GM19099 (cell line): ENCODE measurements around the gene THG1L.

Experiments used
- POLR2A ChIP-seq: IDR thresholded peaks from 3 replicates; pipeline ENCODE4 v1.6.1; 2011; ENCODE audit warnings: low read depth; ENCODE audit not compliant: insufficient read length; ENCODE audit errors: extremely low read depth

THG1L gene

DNA sequence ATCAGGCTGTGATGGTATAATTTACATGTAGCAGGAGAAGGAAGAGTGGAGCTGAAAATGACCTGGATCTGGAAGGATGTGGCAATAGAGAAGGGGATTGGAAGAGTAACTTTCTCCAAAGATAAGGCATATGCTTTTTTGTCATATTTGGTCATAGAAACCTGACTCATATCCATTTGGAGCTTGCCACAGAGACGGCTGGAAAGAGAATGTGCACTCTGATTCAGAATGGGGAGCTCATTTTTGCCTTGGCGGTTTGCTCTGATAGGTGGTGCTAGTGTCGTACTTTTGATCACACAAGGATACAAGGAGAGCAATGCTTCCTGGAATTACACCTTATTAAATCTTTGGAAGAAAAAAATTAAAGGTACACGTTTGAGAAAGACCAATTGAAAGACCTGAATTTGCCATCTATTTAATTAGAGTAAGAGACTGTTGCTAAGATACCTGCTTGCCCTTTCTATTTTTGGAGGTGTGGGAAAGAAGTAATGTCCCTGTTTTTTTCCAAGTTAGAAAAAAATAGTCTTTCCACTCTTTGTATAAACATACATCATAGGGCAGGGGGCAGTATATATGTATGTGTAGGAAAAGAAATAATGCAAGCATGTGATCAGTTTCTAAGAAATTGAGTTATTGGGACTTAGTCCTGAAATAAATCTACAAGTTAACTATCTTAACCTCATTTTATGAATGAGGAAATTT, 17.7 kb downstream of the THG1L start:
- no peak for TF ChIP-seq POLR2A

DNA sequence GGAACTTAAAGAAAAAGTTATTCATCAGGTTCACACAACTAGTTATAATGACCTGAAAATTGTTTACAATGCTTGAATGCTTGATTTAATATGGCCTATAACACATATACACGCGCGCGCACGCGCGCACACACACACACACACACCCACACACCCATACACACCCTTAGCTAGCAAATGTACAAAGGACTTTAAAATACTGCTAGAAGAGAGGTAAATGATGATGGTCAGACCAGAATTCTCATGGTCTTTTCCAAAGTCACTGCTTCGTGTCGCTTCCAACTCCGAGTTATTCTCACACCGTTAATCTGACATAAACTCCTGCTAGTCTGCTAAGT, 18.2 kb downstream of the THG1L start:
- no peak for TF ChIP-seq POLR2A

DNA sequence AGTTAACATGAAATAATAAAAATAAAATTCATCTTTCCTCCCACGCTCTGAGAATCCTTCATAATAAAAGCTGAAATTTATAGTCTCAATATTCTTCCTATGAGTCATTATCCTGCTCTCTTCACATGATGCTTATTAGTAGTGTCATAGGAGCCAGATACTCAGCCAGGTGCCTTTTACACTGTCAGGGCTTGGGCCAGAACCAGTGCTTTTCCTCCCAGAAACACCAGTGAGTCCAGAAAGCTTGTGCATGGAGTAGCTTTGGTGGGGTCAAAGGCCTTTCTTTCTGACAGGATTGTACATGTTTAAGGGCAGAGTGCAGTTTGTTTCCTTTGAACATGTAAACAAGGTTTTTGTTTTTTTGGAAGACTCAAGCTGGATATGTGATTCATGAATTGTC, 19.1 kb downstream of the THG1L start:
- no peak for TF ChIP-seq POLR2A

DNA sequence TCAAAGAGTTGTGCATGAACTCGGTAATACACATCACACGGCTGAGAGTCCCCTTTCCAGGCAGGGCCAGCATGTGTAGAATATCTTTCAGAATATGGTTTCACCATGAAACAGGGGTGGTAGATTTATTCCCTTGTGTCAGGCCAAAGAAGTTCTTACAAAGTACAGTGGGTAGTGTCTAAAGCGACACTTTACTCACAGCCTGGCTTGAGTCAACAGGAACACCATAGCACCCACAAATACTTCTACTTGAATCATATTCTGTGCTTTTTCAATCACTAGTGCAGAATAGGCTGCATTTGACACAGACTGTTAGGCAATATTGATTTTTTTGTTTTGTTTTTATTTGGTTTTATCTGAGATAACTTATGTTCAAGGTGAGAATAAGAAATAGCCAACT, 24.9 kb downstream of the THG1L start:
- no peak for TF ChIP-seq POLR2A

DNA sequence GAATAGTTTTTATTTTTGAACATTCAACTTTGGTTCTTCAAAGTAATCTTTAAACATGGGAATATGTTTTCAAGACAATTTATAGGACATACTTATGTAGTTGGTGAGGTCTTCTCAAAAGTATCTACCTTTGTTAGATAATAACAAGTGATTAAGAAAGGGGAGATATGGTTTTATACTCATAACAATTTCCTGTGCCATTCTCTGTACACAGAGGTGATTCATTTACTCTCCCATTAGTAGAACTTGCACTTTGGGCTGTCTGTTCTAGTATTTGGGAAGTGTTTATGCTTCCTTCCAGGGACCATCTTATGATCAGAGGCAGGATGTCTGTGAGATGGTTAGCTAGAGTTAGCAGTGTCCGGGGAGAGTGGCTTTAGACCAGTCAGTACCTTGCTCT, 27.5 kb downstream of the THG1L start:
- TF ChIP-seq POLR2A = no peak

DNA sequence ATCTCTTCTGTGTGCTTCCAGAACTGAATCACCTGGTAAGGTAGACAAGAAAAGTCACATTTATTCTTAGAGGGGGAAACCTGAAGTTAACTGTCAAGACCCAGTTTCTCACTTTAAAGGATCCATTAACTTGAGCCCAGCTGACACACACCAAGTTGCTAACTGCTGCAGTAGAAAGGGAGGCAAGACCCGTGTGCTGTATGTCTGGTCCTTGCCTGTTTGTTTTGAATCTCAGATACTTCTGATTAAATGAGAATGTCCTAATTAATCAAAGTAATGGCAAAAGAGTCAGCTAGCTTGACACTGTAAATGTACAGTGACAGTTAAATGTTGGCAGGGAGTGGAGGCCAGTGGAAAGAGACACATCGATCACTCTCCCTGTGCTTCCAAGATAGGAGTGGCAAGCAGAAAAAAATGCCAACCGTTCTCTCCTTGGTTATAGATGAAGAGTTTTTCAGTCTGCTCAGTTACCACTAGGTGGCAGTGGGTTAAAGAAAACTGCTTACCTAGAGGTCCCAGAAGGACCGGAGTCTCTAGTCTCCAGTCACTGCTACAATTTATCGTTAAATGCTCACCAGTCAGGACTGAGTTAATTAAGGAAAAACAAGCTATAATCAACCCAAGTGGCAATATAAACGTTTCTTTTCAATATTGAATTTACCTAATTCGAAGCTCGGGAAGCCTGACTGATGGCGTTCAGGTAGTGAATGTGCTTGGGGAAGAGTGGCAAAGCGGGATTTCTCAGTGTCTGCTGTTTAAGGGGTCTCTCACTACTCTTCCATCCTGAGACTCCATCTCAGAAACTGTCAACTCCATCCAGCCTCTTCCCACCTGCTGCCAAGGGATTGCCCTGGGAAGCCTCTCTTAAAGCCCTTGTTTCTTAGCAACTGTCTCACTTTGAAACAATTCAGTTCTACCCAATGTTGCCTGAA, 30.7 kb downstream of the THG1L start:
- TF ChIP-seq POLR2A = no peak

DNA sequence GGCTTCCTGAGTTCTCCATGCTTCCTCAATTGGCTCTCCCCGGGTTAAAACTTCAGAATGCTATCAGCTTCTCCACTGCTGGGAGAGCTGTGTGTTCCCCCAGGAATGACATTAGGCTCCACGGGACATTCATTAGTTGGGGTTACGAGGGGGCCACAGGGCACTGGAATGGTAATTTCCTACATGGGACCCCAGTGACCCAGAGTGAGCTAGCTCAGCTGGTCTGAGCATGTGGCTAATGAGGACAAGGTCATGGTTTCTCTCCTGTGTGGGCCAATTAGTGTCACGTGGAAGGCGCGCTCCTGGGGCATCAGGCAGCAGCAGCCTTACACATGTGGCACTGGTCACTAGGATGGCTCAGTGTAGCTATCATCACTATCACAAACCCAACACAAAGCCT, 33.3 kb downstream of the THG1L start:
- no peak for TF ChIP-seq POLR2A

DNA sequence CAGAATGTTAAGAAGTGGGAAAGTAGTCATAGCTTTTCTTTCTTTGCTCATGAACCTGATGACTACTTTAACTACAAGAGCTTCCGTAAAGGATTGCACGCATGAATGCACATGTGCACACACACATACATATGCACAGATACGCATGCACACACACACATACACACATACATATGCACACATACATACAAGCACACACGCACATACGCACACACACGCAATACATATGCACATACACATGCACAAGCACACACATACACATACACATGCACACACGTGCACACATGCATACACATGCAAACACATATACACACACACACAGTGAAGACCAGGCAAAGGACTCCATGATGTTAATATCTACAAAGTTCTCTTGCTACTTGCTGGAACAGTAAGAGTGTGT, 35.2 kb downstream of the THG1L start:
- TF ChIP-seq POLR2A = no peak

DNA sequence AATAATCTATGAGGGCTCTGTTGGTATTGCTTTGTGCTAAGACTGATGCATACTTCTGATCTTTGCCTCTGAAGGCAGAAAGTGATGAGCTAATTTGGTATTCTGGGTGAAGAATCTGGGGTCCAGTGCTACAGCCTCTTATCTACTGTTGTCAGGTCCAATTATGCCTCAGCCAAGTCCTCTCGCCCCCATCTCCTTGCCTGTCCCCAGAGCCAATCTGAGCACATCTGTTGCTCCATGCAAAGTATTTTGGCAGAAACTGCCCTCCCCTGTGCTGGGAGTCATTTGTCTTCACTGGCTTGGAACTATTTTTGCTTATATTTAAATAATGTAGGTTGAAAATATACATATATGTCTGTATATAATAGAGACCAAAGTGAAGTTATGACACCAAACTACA, 35.7 kb downstream of the THG1L start:
- no peak for TF ChIP-seq POLR2A

DNA sequence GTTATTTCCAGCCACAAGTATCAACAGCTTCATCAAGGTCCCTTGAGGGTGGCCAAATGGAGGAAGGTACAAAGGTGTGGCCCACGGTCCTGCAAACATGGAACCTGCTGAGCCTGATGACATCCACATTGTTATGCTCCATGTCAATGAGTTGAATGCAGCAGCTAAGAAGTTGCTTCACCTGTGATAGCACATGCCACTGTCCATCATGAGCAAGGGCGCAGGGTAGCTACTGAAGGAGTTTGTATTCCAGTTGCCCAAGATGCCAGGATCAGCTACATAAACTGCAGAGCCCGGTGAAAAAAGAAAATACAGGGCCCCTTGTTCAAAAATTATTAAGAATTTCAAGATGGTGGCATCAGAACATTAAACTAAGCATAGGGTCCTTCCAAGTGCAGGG, 36.5 kb downstream of the THG1L start:
- no peak for TF ChIP-seq POLR2A

DNA sequence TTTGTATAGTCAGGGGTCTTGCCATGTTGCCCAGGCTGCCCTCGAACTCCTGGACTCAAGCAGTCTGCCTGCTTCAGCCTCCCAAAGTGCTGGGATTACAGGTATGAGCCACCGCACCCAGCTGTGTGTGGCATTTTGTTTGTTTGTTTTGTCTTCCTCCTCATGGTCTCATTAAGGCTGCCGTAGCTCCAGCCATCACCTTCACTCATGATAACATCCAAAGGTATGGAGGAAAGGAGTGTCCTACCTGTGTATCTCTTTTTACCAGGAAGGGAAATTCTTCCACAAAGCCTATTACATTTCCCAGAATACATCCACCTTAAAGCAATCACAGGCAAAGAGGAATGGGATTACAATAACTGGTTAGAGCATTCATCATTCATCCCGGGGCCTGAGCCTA, 39.4 kb downstream of the THG1L start:
- TF ChIP-seq POLR2A = no peak

DNA sequence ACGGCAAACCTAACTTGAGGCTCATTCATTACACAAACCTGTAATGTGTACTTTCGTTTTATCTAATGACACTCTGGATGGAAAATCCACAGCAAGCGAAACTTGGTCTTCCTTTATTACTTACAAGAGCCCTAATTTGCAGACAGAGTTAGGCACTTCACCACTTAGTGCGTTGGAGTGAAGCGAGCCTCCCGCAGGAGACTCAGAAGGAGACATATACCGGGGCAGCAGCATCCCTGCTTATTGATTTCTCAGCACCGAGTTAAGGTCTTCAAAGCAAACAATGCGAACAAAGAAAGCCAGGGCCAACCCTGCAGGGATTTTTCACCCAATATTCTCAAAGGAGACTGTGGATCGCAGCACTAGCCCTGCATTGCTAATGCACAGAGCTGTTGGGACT, 40.9 kb downstream of the THG1L start:
- TF ChIP-seq POLR2A = no peak

DNA sequence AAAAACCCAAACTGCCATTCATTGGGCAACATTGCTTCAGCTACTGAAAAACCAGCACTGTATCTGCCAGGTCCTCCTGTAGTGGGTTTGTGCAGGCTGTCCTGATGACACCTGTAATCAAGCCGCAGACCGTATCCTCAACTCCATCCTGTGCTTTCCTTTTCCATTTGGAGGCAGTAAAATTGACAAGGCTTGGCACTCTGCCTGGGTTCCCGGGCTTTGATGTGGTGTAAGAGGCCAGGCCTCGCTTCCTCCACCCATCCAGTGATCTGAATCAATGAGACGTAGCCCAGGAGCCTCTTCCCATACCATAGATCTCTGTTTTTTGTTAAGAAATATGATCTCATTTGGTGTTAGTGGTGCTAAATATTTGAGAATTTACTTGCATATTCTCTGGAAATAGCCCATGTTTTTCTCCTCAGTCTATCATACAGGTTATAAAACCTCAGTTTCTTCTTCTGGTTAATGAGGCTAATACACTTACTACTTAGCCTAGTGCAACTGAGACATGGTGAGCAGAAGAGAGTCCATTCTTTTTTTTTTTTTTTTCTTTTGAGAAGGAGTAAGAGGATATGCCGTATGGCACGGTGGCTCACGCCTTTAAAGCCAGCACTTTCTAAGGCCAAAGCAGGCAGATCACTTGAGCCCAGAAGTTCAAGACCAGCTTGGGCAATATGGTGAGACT, 47.0 kb downstream of the THG1L start:
- TF ChIP-seq POLR2A = no peak

DNA sequence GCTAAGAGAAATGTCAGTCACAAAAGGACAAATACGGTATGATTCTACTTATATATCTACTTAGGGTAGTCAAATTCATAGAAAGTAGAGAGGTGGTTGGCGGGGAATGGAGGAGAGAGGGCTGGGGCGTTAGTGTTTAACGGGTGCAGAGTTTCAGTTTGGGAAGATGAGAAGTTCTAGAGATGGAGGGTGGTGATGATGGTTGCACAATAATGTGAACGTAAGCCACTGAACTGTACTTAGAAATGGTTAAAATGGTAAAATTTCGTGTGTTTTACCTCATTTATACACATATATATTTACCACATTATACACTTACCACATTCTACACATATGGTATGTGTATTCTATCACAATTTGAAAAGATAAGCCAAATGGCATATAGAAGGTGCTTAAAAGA, 48.0 kb downstream of the THG1L start:
- no peak for TF ChIP-seq POLR2A

DNA sequence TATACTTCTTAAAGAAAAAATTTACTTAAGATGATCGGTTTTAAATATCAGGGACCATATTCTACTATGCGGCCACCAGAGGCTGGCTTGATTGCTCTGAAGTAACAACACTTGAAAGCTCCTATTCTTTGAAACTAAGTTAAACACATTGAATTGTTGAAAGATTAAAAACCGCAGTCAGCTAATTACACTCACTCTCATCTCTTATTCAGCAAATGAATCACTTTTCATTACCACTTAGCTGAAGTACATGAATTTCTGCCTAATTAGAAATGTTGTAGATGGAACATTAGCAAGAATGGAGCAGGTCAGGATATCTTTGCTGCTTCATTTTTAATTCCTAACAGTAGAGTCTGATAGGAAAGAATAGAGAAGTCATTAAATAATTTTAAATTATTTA, 54.6 kb downstream of the THG1L start:
- TF ChIP-seq POLR2A = no peak
